RKO (cell line): ENCODE results near the gene KDM4B.

Experiments used
- DNase-seq: peaks from one replicate; pipeline ENCODE4 v3.0.0-alpha.2; 2016; ENCODE audit warnings: low spot score

Gene KDM4B

GRCh38 chr19:5091018-5091683 is 122.2 kb downstream of the KDM4B start:
- DNase-seq: no peak

- DNase-seq: no peak
Measured at GRCh38 chr19:5091684-5092480, 123.0 kb downstream of the KDM4B start.

- no peak for DNase-seq
Measured at GRCh38 chr19:5092481-5092843, 123.5 kb downstream of the KDM4B start.

- no peak for DNase-seq
Measured at GRCh38 chr19:5093297-5093928, 124.5 kb downstream of the KDM4B start.

- no peak for DNase-seq
Measured at GRCh38 chr19:5093948-5094718, 125.2 kb downstream of the KDM4B start.

- no peak for DNase-seq
Measured at GRCh38 chr19:5094768-5095567, 126.1 kb downstream of the KDM4B start.

- DNase-seq: no peak
Measured at GRCh38 chr19:5095568-5095850, 126.6 kb downstream of the KDM4B start.

- DNase-seq: no peak
Measured at GRCh38 chr19:5096536-5096935, 127.6 kb downstream of the KDM4B start.

GRCh38 chr19:5097331-5097930 is 128.5 kb downstream of the KDM4B start:
- DNase-seq: no peak

GRCh38 chr19:5097959-5098623 is 129.2 kb downstream of the KDM4B start:
- DNase-seq: no peak

GRCh38 chr19:5098646-5099045 is 129.7 kb downstream of the KDM4B start:
- DNase-seq: no peak

- no peak for DNase-seq
Measured at GRCh38 chr19:5099701-5100221, 130.8 kb downstream of the KDM4B start.

GRCh38 chr19:5101871-5102270 is 133.0 kb downstream of the KDM4B start:
- DNase-seq: no peak

- DNase-seq: no peak
Measured at GRCh38 chr19:5102520-5102919, 133.6 kb downstream of the KDM4B start.

GRCh38 chr19:5103061-5103701 is 134.3 kb downstream of the KDM4B start:
- DNase-seq: no peak

GRCh38 chr19:5103812-5104410 is 135.0 kb downstream of the KDM4B start:
- DNase-seq: no peak

GRCh38 chr19:5104871-5105351 is 136.0 kb downstream of the KDM4B start:
- DNase-seq: no peak

- DNase-seq: no peak
Measured at GRCh38 chr19:5106191-5106726, 137.3 kb downstream of the KDM4B start.

- no peak for DNase-seq
Measured at GRCh38 chr19:5106971-5107370, 138.1 kb downstream of the KDM4B start.
